GM19455 (cell line): ENCODE measurements around the gene ZBTB16.

Source experiments
- ATAC-seq: cut with Tn5 transposase; IDR thresholded peaks from one replicate; pipeline ENCODE4 v1.9.1; 2021; ENCODE audit not compliant: unreplicated experiment

ZBTB16 gene

GRCh38 chr11:114063149-114063828 is 3.8 kb downstream of the ZBTB16 start:
- ATAC-seq = no peak

- no peak for ATAC-seq
Observed at GRCh38 chr11:114063829-114064201, 4.3 kb downstream of the ZBTB16 start.

- ATAC-seq = no peak
Observed at GRCh38 chr11:114064216-114064615, 4.7 kb downstream of the ZBTB16 start.

- ATAC-seq = no peak
Observed at GRCh38 chr11:114065094-114065493, 5.6 kb downstream of the ZBTB16 start.

- ATAC-seq = no peak
Observed at GRCh38 chr11:114066046-114066648, 6.6 kb downstream of the ZBTB16 start.

GRCh38 chr11:114068327-114068726 is 8.8 kb downstream of the ZBTB16 start:
- ATAC-seq = no peak

- no peak for ATAC-seq
Observed at GRCh38 chr11:114070464-114071139, 11.1 kb downstream of the ZBTB16 start.

GRCh38 chr11:114073007-114073827 is 13.7 kb downstream of the ZBTB16 start:
- ATAC-seq = no peak

GRCh38 chr11:114073828-114074381 is 14.4 kb downstream of the ZBTB16 start:
- ATAC-seq = no peak

GRCh38 chr11:114074546-114075343 is 15.2 kb downstream of the ZBTB16 start:
- ATAC-seq = no peak

- ATAC-seq = no peak
Observed at GRCh38 chr11:114075344-114075610, 15.8 kb downstream of the ZBTB16 start.

- no peak for ATAC-seq
Observed at GRCh38 chr11:114075891-114076441, 16.5 kb downstream of the ZBTB16 start.

- no peak for ATAC-seq
Observed at GRCh38 chr11:114076921-114077331, 17.4 kb downstream of the ZBTB16 start.

- ATAC-seq = no peak
Observed at GRCh38 chr11:114077482-114078305, 18.2 kb downstream of the ZBTB16 start.

GRCh38 chr11:114078423-114078822 is 18.9 kb downstream of the ZBTB16 start:
- ATAC-seq = no peak

GRCh38 chr11:114079511-114080065 is 20.1 kb downstream of the ZBTB16 start:
- no peak for ATAC-seq

- no peak for ATAC-seq
Observed at GRCh38 chr11:114080219-114080618, 20.7 kb downstream of the ZBTB16 start.

- no peak for ATAC-seq
Observed at GRCh38 chr11:114080769-114081168, 21.3 kb downstream of the ZBTB16 start.
